Prostate gland (tissue), 2 donors: Measurements from ENCODE around the gene IL11.

Source experiments
- CTCF ChIP-seq, 4 experiments: fragments of 200-600 bp in 2 of 4; fragments of 450-650 bp in 2 of 4; sonication (generic) in 2 of 4; IDR thresholded peaks; 1 replicate in 3 of 4; 2 replicates in 1 of 4; pipeline ENCODE4 v1.5.1; 2016 to 2019; ENCODE audit warnings: antibody characterized with exemption in 4 of 4, mild to moderate bottlenecking in 2 of 4, moderate library complexity in 2 of 4
- POLR2A ChIP-seq: fragments of 450-650 bp; IDR thresholded peaks from one replicate; pipeline ENCODE4 v1.6.1; 2016; ENCODE audit warnings: antibody characterized with exemption, mild to moderate bottlenecking

DNA sequence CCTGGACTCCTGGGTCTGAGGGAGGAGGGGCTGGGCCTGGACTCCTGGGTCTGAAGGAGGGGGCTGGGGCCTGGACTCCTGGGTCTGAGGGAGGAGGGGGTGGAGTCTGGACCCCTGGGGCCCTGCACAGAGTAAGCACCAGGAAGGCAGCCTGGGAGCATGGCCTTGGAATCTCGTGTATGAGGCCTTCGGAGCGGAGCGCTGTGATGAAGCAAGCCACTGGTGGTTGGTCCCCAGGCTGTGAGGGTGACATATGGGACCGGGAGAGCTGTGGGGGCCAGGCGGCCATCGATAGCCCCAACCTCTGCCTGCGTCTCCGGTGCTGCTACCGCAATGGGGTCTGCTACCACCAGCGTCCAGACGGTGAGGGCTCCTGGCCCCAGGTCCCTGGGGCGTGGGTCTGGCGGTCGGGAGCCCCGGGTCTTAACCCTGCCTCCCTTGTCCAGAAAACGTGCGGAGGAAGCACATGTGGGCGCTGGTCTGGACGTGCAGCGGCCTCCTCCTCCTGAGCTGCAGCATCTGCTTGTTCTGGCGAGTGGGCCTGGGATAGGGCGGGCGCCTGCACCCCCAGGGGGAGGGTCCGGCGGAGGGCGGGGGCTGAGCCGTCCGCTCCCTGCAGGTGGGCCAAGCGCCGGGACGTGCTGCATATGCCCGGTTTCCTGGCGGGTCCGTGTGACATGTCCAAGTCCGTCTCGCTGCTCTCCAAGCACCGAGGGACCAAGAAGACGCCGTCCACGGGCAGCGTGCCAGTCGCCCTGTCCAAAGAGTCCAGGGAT, 7.3 kb upstream of the IL11 start:
- TF ChIP-seq POLR2A (no peak), CTCF (IDR thresholded peaks at IDR 0.05) (no peak)
